NCI-H146 treated with DMSO at 0.1 percent for 48 hours (cell line): ENCODE data around the gene FST.

Experiments
- DNase-seq: peaks from one replicate; lab custom pipeline; 2025; ENCODE audit not compliant: unreplicated experiment; lab: John Stamatoyannopoulos, UW

The FST gene, protein sequence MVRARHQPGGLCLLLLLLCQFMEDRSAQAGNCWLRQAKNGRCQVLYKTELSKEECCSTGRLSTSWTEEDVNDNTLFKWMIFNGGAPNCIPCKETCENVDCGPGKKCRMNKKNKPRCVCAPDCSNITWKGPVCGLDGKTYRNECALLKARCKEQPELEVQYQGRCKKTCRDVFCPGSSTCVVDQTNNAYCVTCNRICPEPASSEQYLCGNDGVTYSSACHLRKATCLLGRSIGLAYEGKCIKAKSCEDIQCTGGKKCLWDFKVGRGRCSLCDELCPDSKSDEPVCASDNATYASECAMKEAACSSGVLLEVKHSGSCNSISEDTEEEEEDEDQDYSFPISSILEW

DNA sequence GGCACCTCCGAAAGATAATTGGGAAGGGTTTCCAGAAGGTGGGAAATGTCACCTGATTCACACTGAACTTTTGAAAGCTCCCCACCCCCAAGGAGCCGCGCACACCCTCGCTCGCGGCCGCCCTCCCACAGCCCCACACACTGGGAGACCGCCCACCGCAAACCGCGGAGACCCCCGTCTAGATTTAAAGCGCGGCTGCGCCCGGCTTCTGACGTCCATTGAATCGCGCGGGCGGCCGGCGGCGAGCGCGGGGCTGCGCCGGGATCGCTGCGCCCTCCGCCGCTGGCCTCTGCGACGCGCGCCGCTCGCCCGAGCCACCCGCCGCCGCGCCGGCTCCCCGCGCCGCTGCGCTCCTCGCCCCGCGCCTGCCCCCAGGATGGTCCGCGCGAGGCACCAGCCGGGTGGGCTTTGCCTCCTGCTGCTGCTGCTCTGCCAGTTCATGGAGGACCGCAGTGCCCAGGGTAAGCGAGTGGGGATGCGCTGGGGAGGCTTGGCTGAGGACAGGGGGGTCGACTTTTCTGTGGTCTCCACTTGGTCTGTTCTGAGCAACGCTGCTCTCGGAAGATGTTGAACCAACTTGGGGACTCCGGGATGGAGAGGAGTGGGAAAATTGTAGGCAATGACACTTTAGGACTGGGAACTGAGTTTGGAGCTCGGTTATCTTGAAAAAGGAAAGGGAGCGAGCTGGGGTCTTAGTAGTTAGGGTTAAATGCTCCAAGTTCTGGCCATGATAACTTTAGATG lies at the start of gene FST:
Gene FST (plus strand): TSS at position 214 of the 743 bp plus-strand sequence. CDS start 163 bp downstream, at position 377.
- no peak for DNase-seq

DNA sequence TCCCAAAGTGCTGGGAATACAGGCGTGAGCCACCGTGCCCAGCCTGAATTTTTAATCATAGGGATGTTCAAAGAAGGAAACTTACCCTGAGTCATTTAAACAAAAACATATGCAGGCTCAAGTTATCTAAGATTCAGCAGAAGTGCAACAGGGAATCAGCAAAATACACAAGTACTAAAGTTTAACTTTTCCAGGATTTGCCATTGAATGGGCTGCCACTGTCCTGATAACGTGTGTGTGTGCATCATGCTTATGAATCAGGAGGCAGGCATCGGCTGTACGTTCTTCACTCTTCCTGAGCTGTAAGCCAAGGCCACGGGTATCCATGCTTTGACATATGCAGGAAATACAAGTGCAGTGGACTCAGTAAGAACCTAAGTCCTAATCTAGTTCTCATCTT lies 48.8 kb upstream of the FST start:
- DNase-seq = no peak

GRCh38 chr5:53433026-53433425 lies 47.4 kb upstream of the FST start:
- DNase-seq = no peak

GRCh38 chr5:53434541-53434940 lies 45.9 kb upstream of the FST start:
- no peak for DNase-seq

- no peak for DNase-seq
These were observed 43.8 kb upstream of the FST start for GRCh38 chr5:53436480-53437191.

DNA sequence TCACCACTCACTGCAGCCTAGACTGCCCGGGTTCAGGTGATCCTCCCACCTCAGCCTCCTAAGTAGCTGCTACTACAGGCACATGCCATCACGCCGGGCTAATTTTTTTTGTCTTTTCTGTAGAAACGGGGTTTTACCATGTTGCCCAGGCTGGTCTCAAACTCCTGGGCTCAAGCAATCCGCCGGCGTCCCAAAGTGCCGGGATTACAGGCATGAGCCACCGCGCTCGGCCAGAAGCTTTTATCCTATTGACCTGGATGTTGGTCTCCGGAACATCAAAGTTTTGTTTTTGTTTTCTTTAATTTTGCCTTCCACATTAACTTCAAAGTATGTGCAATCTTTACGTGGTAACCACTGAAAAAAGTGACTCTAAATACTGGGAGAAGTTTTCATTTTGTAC lies 42.4 kb upstream of the FST start:
- DNase-seq = no peak

- no peak for DNase-seq
These were observed 41.6 kb upstream of the FST start for GRCh38 chr5:53438486-53439472.

DNA sequence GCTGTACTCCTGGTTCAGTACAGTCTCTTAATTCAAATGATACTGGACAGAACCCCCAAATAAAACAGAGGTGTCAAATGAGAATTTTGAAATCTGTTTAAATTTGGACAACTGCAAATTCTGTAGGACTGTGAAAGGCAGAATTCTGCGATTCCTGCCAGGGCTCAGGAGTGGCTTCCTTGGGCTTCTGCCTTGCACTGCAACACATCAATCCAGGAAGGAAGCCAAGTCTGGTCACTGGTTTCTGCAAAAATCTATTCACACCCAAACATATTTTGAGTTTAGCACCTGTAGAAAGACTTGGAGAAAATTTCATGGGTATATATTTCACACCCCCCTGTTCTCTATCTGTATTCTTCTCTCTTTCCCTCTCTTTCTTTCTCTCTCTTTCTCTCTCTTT lies 37.5 kb upstream of the FST start:
- no peak for DNase-seq

GRCh38 chr5:53445569-53445968 lies 34.9 kb upstream of the FST start:
- DNase-seq = no peak

DNA sequence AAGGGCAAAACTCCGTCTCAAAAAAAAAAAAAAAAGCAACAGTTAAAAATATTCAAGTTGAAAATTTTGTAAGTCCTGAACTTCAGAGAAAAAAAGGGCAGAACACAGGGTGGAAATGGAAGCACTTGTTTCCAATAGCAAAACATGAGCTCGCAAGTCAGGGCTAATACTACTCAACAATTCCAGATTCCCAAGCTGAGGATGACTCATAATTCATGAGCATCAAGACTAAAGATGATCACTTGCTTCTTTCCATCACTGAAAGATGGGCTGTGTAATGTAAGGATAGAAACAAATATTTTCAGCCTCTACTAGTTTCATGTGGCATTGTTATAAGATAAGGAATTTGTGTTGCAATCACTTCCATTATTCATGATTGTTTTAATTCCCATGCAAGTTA lies 33.5 kb upstream of the FST start:
- no peak for DNase-seq

GRCh38 chr5:53448851-53449250 lies 31.6 kb upstream of the FST start:
- no peak for DNase-seq

DNA sequence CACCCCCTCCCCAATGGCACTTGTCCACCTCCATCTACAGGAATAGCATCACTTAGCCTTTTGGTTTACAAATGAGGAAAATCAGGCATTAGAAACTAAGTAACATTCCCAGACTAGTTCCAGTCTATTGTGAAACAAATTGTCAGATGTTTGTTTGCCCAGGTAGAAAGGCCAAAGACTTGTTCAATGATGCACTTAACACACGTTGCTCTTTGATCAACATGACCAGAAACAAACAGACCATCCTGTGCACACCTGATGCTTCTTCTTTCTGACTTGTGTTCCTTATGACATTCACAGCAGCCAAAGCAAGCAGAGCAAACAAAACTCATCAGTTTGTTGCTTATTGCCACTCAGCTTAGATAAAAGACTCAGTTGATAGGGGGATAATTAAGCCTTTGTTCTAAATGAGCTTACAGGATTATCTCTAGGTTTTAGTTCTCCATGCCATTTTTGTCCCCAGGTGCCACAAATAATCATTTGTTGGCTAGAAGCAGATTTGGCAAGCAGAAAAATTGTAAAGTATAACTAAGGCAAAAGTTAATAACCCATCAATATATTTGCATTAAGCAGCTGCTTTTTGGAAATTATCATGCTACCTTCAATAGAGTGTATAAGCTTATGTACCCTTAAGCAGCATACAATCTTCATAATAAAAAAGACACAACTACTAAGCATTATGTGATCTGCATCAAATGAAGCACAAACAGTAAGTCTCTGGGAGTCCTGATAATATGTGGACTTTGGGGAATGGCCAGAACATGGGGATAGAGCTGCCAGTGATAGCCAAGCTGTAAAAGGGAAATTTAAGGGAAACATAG lies 26.3 kb upstream of the FST start:
- no peak for DNase-seq

DNA sequence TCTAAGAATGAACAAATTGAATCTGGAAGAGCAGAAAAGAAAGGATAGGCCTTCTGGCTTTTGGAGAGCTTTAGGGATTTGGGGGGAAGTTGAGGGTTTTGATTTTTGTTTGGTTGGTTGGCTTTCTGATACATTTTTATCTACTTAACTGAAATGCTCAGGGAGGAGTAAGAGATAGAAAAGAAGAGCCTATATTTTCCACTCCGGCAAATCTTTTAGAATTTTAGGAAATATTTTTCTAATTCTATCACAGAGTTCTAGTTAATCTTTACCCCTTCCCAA lies 25.8 kb upstream of the FST start:
- DNase-seq = no peak

DNA sequence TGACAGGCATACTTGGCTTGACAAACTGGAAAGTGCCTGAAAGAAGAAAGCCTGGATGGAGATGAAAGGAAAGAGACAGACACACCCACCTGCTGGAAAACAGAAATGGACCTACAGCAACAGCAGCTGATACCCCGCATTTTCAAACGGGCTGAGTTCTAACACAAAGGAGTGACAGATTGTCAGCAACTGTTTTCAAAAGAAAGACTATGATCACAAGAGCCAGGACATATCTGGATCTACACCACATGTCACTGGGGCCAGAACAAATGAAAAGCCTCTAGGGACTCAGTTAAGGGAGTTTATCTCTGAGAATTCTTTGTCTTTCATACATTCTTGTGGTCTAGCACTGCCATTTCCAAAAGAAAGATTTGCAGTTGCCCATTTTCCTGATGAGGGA lies 24.1 kb upstream of the FST start:
- no peak for DNase-seq

DNA sequence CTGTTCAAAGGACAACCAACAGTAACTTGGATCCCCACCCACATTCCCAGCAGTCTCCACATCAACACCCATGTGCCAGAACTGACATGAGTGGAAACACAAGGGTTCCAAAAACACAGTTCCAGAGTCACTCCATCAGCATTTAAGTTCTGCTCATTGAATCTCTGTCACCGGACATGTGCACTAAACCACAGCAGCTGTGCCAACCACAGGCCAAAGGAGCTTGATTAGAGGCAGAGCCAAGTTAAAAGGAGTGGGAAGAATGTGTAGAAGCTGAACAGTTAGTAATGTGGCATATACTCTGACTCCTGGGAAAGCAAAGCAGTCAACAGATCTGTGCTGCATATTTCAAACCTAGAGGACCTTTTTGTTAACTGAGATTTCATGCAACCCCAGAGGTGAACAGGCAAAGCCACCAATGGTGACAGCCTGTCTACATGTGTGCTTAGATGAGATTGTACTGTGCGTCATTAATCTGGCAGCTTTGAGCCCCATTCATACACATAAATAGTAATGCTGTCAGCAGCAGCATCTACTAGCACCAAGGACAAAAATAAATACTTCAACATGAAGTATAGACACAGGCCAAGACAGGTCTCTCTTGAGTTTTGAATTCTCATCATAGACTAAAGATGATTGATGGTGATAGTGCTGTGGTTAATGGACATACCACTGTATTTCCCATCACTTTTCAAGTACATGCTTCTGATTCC lies 16.4 kb upstream of the FST start:
- DNase-seq = no peak

DNA sequence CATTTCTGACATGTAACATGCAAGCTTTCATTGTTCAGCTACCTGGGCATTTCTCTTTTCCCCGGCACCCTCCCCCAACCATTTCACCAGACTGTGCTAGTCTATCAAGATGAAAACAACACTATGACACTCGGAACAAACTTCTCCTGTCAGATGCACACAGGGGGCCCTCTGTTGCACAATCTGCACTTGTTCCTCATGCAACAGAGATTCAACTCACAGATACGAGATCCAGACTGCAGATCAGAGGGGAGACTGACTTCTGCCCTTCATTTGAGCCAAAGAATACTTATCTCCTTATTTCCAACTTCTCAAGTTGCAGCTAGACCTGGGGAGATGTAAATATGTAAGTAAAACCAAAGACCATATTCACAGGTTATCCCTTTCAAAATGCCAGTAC lies 15.7 kb upstream of the FST start:
- DNase-seq = no peak

- DNase-seq = no peak
These were observed 10.3 kb upstream of the FST start for GRCh38 chr5:53469946-53470687.

GRCh38 chr5:53472279-53472678 lies 8.2 kb upstream of the FST start:
- DNase-seq = no peak
